ENCODE data around the gene RFLNA. TPM values are rescaled to one million over a fixed set of nuclear protein-coding genes. Genes with fewer than 3 reads are reported as not detected.

Gene RFLNA
- polyA plus RNA-seq, 1 donor = 6.1 TPM

GRCh38 chr12:124303579-124304313 lies 8.9 kb downstream of the RFLNA start:
- DNase-seq (ENCODE audit: low read depth) = no peak

GRCh38 chr12:124304314-124304790 lies 9.5 kb downstream of the RFLNA start:
- no peak for DNase-seq (ENCODE audit: low read depth)

- DNase-seq (ENCODE audit: low read depth) = no peak
These were observed 10.2 kb downstream of the RFLNA start for GRCh38 chr12:124305136-124305535.

GRCh38 chr12:124305776-124306685 lies 11.1 kb downstream of the RFLNA start:
- no peak for DNase-seq (ENCODE audit: low read depth)

DNA sequence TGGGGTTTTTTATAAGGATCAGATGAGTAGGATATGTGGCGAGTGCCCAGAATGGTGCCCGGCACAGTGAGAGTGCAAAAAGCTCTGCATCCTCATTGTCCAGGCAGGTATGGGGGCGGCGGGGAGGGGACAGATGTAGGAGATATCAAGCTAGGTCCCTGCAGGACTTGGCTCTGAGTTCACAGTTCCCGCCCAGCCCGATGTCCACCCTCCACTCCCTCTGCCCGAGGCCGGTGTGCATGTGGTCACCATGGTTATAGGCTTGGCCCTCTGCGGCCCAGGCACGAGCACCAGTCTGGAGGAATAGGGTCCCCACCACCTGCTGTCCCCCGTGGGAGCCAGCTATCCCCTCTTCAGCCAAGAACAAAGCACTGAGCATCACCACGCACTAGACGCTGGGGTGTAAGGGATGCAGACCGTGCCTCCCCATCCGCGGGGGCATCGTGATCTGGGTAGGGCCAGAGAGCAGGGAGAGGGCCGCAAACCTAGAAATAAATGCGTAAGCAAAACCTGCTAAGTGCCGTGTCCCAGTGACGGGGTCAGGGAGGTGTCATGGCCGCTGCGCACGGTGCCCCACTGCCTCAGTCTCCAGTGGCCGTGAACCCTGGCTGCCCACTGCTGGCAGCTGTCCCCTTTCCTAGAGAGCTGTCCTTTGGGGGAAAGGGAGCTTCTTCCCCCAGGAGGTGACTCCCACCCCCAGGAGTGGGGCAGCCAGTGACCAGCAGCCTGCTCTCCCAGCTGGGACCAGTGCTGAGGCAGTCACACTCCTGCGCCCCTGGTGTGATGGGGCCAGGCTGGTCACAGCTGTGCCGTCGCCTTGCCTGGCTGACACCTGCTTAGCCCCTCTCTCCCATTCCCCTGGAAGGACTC lies 12.0 kb downstream of the RFLNA start:
- DNase-seq (ENCODE audit: low read depth) = no peak

GRCh38 chr12:124307556-124307825 lies 12.6 kb downstream of the RFLNA start:
- no peak for DNase-seq (ENCODE audit: low read depth)

DNA sequence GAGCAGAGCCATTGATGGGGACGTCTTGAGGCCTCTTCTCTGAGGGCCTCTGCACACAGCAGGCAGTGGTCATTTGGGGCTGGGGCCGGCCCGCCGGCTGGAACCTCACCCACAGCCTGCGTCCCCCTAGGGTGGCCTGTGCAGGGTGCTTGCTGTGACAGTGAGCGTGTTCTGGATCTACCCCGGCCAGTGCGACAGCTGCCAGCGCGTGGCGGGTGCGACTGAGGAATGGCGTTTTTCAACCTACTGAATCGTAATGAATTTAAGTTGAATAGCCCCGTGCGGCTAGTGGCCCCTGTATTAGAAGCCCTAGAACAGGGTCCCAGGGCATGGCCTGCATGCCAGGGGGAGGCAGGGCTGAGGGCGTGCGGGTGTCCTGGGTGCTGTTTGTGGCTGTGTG lies 13.8 kb downstream of the RFLNA start:
- DNase-seq (ENCODE audit: low read depth) = no peak

- DNase-seq (ENCODE audit: low read depth) = no peak
These were observed 14.3 kb downstream of the RFLNA start for GRCh38 chr12:124309231-124309630.

- no peak for DNase-seq (ENCODE audit: low read depth)
These were observed 14.9 kb downstream of the RFLNA start for GRCh38 chr12:124309744-124310143.

- no peak for DNase-seq (ENCODE audit: low read depth)
These were observed 15.3 kb downstream of the RFLNA start for GRCh38 chr12:124310178-124310577.

- no peak for DNase-seq (ENCODE audit: low read depth)
These were observed 15.9 kb downstream of the RFLNA start for GRCh38 chr12:124310785-124311184.

DNA sequence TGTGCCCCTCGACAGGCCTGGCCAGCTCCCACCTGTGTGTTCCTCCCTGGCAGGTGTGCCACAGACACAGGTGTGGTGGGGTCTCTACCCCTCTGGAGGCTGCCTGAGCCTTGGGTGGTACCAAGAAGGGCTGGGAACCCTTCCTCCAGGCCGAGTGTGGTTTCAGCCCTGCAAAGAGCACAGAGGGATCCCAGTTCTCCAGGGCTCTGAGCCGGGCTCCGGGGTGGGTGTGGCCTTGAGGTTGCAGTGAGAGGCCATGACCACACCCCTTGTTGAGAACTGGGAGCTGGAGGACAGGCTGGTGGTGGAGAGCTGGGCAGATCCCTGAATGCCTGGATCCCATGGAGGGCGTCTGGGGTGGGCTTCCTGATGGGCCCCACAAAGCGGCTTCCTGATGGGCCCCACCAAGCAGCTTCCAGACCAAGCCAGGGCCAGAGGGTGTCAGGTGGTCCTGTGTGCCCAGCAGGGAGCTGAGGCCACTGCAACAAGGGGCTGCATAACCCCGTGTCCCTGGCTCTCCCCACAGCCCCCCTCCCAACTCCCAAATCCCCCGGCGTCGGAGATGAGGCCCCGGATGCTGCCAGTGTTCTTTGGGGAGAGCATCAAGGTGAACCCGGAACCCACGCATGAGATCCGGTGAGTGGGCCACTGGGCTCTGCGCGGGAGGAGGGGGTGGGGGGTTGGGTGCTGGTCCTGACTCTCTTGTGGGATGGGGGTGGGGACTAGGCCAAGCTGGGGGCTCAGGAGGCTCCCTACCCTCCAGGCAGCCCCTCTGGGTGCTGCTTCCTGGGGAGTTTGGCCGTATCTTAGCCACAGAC lies 16.6 kb downstream of the RFLNA start:
- DNase-seq (ENCODE audit: low read depth) = no peak

- no peak for DNase-seq (ENCODE audit: low read depth)
These were observed 17.7 kb downstream of the RFLNA start for GRCh38 chr12:124312601-124313000.

DNA sequence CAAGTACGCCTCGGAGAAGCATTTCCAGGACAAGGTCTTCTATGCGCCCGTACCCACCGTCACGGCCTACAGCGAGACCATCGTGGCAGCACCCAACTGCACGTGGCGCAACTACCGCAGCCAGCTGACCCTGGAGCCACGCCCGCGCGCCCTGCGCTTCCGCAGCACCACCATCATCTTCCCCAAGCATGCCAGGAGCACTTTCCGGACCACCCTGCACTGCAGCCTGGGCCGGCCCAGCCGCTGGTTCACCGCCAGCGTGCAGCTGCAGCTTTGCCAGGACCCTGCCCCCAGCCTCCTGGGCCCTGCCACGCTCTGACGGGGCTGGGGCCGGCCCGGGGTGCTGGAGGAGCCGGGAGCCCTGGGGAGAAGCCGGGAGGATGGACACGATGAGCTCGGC lies 19.3 kb downstream of the RFLNA start:
- no peak for DNase-seq (ENCODE audit: low read depth)

GRCh38 chr12:124314766-124315165 lies 19.9 kb downstream of the RFLNA start:
- DNase-seq (ENCODE audit: low read depth) = no peak

DNA sequence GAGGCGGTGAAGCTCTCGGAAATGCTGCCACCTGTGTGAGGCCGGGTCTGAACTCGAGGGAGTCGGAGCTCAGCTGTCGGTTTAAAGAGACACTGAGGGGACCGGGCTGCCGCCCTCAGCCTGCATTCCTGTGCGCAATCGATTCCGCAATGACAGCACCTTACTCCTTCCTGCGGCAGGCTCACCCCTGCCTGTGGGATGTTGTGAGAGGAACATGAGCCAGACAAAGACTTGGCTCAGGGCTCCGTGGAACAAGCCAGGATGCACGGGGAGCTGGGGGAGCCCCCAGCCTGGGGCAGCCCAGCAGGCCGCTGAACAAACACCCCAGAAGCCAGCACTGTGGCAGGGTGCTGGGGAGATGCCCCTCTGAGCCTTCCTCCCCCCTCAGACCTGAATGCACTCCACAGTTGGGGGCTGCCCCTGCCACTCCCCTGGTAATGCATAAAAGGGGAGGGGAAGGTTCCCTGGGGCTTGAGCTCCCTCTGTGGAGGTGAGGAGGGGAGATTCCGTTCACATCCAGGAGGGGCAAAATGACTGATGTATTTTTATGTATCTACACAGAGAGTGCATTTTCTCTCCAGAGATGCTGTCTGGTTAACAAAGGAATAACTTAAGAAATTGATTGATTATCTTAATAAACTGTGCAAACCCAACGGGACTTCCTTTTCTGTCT lies 20.6 kb downstream of the RFLNA start:
- DNase-seq (ENCODE audit: low read depth) = no peak

DNA sequence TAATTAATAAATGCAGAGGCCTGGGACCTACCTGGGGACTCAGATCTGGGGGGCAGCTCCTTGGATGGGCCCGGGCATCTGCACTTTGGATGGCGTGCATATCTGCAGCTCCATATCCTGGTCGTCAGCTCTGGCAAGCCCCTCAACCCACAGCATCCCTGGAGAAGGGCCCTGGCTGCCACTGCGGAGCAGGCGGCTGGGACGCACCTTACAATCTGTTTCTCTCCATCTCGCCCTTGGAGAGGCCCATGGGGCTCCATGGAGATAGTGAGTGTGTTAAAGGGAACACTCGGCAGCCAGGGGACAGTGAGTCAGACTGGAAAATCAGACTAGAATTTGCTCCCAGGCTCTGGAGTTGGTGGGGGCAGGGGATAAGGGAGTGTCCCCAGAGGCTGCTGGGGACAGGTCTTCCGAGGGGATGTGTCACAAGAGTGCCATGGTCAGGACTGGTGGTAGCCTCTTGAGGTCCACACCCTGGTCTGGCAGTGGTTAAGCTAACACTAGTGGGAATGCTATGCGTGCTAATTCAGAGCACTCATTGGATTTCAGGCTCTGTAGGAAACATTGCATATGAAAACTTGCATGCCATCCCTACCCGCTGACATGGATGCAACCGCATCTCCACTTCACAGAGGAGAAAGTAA lies 21.5 kb downstream of the RFLNA start:
- no peak for DNase-seq (ENCODE audit: low read depth)

GRCh38 chr12:124317400-124317799 lies 22.5 kb downstream of the RFLNA start:
- no peak for DNase-seq (ENCODE audit: low read depth)

- DNase-seq (ENCODE audit: low read depth) = no peak
These were observed 23.6 kb downstream of the RFLNA start for GRCh38 chr12:124318278-124319020.

Measured in forelimb muscle (tissue), 1 donor.